HG03354 (cell line): ENCODE results near the gene KCNIP3.

ENCODE experiments used
- ATAC-seq: cut with Tn5 transposase; IDR thresholded peaks from one replicate; pipeline ENCODE4 v1.9.1; 2021; ENCODE audit warnings: mild to moderate bottlenecking; ENCODE audit not compliant: unreplicated experiment, poor library complexity, severe bottlenecking

KCNIP3 gene

DNA sequence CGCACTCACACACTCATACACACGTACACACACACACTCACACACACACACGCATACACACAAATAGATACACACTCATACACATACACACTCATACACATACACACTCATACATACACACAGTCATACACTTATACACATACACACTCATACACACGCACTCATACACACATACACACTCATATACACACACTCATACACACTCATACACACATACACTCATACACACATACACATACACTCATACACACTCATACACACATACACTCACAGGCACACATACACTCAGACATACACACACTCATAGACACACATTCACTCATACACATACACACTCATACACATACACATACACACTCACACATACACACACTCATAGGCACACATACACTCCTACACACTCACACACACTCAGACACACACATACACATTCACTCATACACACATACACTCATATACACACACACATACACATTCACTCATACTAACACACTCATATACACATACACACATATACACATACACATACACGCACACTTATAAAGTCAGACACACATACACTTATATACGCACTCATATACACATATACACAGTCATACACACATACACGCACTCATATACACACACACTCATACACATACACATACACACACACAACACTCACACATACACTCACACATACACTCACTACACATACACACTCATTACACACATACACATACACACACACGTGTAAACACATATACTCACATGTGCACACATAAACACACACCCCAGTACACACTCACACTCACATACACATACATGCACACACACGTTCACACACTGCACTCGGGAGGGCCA, 28.7 kb downstream of the KCNIP3 start:
- no peak for ATAC-seq

DNA sequence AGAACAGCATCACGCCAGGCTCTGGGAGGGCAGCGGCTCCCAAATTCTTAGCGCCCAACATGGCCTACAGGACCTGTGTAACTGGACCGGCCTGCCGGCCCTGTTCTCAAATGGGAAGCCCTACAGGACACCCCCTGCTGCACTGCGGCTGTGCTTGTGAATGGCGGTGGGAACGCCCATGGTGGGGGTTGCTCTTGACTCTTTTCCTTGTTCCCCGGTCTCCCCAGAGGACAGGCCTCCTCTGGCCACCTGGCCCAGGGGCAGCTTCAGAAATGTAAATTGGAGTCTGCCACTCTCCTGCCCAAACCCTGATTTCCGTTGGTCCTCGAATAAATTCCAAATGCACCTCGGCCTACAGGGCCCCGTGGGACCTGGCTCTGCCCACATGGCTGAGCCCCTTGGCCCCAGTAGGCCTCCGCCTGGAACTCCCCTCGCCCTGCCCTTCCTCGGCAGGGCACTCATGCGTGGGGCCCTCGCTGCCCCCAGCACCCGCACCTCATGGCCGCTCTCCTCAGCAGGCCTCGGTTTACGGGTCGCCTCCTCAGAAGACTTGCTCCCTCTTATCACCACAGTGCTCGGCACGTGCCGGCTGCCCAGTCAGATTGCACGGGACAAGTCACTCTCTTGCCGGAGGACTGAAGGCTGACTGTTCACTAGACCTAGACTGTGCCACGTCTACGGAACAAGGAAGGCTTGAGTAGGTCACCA, 29.4 kb downstream of the KCNIP3 start:
- ATAC-seq, result no peak

DNA sequence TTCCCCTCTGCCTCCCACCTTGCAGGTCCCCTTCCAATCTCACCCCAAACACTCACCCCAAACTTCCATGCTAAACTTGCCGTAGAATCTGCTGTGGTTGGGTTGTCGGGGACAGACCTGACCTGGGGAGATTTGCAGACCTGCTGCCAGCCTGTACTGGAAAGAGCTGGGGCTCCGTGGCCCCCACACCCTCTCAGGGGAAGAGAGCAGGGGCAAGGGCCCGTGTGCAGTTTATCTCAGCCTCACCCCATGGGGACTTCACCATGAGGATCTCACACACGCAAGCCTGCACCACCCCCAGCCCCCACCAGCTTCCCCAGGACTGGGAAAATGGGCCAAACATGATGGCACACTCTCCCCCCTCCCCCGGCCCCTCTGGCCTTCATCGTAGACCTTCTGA, 30.7 kb downstream of the KCNIP3 start:
- ATAC-seq, result no peak

DNA sequence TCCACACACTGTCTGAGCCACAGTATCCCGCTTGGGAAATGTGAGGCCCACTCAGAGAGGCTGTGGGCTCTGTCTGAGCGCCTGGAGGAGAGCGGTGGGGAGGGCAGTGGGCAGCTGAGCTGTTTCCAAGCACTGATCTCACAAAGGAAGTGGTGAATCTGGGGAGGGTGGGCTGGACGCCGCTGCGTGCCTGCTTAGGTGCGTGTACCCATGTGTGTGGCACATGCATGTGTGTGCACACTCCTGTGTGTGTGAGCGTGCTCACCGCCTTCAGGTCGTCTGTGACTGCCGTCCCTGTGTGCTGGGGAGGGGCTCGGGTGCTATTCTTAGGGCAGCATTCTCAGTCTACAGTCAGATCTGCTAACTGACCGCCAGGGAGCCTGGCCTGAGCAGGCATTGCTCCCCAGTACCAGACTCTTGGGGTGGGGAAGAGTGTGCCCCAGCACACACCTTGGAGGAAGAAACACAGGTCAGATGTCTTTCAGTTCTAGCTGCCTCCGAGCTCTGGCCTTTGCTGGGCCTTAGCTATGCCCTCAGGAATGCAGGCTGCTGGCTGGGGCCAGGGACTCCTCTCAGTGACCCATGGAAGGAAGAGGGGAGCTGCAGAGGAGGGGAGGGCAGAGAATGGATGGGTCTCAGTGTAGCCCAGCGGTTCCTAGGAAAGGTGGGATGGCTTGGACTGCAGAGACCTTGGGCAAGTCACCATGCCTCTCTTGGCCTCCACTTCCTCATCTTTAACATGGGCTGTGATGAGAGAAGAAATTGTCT, 31.4 kb downstream of the KCNIP3 start:
- no peak for ATAC-seq

DNA sequence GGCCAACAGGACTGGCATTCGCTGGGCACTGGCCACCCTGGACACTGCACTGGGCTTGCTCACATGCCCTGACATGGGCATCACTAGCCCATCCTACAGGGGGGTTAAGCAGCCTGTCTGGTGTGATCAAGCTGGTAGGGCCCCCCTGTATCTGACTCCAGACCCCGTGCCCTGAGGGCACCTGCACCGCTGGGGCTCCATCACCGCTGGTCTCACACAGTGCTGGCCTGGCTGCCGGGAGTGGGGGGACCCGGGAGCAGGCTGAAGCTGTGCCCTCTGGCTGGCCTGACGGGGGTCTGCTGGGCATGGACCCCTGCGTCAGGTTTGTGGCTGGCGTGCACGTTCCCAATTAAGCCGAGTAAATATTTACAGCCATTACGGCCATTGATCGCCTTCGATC, 32.3 kb downstream of the KCNIP3 start:
- ATAC-seq, result no peak

DNA sequence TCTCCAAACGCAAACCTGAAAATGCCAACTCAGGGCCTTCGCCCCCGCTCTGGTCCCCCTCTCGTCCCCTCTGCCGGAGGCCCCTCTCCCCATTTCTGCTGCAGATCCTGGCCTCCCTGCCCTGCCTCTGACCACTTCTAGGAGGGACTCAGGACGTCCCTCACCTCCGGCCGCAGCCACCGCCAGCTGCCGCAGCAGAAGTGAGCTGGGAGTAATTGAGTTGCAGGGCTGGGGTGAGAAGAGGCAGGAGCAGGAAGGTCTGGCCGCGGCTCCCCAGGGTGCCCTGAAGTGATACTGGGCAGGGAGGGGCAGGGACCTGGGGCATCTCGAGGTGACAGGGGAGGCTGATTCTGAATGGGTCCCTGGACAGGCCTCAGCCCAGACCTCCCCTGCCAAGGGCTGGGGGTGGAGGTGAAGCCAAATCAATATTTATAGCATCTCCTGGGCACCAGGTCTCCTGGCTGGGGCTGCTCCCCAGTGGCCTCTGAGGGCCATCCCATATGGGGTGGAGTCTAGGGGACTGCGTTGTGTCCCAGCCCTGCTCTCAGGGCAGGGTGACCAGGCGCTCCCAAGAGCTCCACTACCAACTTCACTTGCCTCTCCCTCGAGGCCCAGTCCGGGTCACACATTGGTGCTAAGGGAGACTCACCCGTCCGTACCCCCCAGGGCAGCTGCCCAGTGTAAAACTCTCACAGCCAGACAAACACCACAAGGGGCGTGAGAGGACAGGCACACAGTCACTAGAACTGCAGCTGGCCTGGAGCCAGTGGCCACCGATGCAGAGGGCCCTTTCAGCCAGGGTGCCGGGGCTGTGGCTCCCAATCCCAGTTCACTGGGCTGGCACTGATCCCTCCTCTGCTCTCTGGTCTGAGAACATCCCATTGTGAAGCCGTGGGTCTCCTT, 33.0 kb downstream of the KCNIP3 start:
- no peak for ATAC-seq

DNA sequence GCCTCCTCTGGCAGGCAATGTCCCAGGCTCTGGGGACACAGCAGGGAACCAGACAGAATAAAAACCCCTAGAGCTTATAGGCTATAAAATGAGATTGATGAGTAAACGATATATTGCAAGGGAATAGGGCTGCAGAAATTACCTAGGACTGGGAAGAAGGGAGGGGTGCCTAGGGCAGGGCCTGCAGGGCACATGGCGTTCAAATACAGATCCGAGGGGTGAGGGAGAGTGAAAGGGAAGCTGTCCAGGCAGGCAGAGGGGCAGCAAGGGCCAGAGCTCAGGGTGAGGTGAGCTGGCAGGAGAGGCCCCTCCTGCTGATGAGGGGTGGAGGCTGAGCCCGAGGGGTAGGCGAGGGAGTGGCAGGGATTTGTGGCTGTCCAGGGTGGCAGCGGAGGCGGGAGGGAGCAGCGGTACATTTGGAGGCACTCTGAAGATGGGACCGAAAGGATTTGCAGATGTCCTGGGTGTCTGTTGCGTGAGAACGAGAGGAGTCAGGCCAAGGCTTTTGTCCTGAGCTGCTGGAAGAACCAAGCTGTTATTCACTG, 33.7 kb downstream of the KCNIP3 start:
- ATAC-seq, result no peak

DNA sequence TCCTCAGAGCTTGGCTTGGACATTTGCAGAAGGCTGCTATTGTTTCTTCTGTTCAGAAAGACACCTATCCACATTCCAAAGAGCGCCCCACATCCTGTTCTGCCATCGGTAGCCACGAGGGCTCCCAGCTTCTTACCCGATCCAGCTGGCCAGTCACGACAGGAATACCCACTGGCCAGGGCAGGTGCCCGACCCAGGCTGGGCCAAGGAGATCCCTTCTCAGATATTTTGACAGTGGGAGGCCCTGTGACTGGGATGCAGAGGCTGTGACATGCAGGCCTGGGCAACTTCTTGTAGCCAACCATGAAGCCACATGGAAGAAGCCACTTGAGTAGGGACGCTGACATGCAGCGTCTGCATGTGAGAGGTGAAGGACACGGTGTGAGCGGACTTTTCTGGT, 34.5 kb downstream of the KCNIP3 start:
- ATAC-seq, result no peak

DNA sequence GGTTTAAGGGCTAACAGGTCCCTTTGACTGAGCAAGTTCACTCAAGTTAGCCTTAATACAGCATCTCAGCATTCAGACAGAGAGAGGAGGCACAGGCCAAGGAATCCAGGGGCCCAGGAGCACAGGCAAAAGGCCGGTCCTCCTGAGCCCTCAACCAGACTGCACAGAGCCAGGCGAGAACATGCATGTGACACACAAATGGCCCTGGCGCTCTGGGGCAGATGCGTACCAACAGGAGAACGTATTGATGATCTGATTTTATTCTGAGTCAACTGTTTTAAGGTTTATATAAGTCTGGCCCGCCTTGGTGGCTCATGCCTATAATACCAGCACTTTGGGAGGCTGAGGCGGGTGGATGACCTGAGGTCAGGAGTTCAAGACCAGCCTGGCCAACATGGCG, 34.9 kb downstream of the KCNIP3 start:
- no peak for ATAC-seq

DNA sequence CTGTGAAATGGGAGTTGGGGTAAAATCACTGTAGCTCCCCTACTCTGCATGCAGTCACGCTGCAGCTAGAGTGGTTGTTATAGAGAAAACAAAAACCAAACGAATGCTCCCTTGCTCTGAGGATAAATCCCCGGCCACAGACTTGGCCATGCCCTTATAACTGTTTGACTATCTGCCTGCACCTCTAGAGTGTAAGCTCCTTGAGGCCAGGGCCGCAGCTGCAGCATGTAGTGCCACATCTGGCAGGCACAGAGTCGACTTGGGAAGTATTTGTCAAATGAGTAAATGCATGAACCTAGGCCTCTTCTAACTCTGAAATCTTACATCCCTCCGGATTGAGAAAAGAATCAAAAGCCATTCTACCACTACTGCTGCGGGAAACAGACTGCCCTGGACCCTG, 35.9 kb downstream of the KCNIP3 start:
- no peak for ATAC-seq

DNA sequence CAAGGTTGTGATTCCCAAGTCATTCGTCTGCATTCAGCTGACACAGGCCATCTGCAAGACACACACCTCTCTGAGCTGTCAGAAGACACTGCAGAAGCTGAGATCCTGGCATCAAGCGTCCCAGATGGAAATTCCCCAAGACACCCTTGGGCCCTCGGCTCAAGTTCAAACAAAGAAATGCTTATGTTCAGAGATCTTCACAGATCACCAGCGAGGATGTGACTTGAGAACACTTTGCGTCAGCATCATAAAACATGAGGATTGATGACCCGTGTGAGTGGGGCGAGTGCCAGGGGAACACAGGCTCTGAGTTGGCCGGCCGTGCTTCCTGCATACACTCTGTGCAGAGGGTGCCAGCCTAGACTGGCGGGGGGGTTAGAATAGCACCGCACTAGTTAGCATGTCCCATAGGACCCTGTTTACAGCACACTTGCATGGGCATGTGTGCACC, 36.8 kb downstream of the KCNIP3 start:
- no peak for ATAC-seq

DNA sequence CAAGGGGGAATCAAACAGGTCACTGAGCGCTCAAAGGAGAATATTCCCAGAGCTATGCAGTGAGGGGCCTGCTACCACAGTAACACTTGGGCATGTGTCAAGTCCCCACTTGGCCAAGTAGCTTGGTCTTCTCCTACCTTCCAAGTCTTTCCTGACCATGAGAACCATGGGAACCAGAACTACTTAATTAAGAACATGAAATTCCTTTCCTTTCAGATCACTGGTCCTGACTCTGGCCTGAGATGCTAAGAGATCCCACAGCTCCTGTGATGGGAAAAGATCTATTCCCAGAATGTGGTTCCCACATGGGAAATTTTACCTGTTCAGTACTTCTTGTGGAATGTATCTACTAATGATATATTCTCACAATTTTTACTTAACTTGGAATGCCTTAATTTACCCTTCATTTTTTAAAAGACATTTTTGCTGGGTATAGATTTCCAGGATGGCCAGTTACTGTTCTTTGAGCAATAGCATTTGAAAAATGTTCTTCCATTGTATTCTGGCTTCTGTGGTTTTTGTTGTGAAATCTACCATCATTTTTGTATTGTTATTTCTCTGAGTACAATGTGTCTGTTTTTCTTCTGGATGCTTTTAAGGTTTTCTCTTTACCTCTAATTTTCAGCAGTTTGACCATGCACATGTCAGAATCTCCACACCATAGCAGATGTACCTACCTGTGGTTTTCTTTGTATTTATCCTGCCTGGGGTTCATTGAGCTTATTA, 37.9 kb downstream of the KCNIP3 start:
- no peak for ATAC-seq

DNA sequence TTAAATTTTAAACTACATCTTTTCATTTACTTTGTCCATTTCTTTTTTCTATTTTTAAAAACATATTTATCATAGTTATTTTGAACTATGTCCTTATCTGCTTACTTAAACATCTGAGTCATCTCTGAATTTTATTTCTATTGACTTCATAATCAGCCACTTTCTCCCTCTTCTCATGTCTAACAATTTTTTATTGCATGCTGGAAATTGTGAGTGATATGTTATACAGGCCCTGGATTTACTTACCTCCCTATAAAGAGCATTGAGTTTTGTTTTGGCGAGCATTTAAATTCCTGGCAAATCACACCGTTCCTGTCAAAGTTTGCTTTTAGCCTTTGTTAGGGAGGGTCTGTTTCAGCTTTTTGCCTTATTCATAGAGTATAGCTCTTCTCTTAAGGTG, 39.3 kb downstream of the KCNIP3 start:
- no peak for ATAC-seq

DNA sequence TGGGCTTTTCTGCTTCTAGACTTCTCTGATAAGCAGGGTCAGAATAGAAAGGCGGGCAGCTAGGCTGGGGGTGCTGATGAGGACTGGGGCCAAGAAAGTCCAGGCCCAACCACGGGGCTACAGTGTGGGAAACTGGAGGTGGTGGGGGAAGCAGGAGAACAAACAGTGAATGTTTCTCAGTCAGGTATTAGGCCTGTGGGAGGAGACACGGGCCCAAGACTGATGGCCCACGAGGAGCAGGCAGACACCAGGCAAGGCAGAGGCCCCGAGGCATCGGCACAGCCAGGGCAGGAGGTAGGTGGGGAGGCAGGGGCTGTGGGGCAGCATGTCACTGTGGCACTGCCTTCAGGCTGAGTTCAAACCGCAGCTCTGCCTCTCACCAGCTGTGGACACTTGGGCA, 40.7 kb downstream of the KCNIP3 start:
- no peak for ATAC-seq

DNA sequence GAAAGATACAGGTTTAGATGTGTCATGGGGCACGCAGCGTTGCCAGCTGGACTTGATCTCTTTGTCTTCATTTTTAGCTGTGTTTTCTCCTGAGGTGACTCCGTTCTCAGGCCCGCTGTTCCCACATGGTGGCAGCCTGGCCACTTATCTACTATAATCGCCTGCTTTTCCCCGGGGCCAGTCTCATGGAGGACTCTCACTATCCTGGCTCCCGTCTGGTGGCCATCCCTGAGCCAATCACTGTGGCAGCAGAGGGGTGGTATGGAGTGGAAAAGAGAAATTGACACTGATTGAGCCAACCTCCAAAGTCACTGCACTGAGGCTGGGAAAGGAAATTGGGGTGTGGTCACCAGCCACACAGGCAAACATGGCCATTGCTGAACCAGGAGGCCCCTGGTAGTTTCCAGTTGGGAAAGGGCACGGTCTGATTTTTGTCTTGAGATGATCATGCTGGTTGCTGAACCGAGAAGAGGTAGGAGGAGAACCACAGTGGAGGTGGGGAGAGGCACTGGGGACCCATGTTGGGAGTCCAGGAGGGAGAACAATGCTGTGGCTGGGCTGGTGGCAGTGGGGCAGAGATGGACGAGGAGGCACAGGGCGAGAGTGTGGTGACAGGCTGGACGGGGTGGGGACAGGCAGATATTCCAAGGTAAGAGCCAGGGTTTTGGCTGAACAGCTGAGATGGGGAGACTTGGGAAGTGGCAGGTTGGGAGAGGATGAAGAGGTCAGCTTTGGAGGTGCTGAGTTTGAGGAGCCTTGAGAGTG, 45.6 kb downstream of the KCNIP3 start:
- no peak for ATAC-seq

DNA sequence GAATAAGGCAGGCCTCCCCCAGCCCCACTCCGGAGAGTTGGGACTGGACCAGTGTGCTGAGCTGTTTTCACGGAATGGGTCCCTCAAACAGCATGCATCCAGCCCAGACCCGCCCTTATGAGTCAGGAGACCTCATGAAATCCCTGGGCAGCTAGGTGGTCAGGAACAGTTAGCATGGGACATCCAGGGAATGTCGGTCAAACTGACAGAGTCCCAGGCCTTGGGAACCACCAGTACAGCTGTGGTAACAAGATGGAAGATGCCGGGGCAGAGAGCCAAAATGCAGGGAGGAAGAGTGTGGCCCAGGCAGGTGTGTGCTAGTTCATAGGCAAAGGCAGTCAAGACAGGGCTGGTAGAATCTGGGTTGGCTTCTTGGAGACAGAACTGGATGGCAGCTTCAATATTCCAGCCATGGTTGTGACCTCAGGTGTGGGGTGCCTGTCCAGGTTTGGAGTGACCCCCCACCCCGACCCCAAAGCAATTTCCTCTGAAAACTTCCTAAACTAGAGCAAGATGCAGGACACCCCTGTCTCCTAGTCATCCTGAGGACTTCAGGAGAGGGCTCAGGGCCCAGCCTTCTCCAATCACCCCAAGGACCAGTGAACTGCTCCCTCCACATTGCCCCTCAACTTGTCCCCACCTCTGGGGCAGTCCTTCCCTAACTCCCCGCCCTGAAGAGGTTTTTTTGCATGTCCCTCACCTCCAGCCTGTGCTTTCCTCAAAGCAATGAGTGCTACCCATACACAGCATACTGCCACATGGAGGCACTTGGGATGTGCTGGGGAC, 46.5 kb downstream of the KCNIP3 start:
- no peak for ATAC-seq

DNA sequence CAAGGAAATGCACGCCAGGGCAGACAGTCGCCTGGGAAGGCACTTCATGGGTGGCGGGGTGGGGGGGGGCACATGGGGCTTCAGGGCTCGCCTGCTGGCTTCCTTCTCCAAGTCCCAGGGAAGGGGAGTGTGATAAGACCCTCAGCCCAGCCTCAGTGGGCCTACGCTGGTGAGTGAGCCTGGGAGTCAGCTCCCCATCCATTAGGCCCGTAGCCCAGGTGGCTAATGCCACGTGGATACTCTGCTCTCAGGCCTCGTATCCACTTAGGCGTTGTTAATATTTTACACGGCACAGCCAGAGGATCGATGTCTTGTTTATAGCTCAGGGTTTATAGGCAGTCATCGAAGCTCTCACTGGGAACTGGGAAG, 47.1 kb downstream of the KCNIP3 start:
- ATAC-seq, result no peak
